GM21576 (cell line): Measurements from ENCODE around the gene STARD3NL.
"Not testable (repeated sequence)": the region's sequence is repeated elsewhere in the genome, so short reads cannot be mapped to it uniquely, and the experiment has no call there.

ENCODE experiments used
- ATAC-seq: cut with Tn5 transposase; IDR thresholded peaks from one replicate; pipeline ENCODE4 v1.9.1; 2021; ENCODE audit warnings: mild to moderate bottlenecking, moderate library complexity; ENCODE audit not compliant: unreplicated experiment

STARD3NL gene, protein sequence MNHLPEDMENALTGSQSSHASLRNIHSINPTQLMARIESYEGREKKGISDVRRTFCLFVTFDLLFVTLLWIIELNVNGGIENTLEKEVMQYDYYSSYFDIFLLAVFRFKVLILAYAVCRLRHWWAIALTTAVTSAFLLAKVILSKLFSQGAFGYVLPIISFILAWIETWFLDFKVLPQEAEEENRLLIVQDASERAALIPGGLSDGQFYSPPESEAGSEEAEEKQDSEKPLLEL

DNA sequence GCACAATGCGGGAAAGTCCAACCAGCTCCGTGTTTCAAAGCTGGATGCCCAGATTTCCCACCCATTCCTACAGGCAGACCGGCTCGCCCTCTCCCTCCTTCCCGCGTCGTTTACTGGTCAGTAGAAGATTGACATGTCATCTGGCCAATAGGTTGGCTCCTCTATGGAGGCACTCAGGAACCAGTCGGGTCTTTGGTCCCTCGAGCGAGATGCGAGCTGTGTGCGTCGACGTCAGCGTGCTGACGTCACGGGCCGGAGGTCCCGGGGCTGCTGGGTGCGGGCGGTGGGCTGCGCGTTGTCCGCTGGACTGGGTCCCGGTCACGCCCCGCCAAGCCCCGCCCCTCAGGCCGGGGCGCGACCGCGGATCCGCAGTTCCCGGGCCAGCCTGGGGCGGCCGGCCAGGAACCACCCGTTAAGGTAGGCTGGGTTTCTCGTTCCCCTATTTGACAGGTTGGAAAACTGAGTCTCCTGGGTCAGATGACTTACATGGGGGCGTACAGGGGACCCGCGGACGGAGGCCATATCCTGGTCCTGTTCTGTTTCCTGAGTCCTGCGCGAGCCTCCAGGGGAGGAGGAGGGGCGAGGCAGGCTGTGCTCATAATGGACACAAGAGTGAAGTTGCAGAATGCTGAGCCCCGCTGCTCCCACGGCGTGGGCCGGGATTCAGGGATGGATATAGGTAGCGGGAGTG lies at the start of gene STARD3NL:
Gene STARD3NL (plus strand): TSS at position 242 of the 691 bp plus-strand sequence. CDS start 29,260 bp downstream, outside the sequence.
- ATAC-seq: peak; percentile 99

GRCh38 chr7:38129162-38129561 lies 48.9 kb upstream of the STARD3NL start:
- no peak for ATAC-seq

- no peak for ATAC-seq
Measured at GRCh38 chr7:38129579-38129978, 48.5 kb upstream of the STARD3NL start.

DNA sequence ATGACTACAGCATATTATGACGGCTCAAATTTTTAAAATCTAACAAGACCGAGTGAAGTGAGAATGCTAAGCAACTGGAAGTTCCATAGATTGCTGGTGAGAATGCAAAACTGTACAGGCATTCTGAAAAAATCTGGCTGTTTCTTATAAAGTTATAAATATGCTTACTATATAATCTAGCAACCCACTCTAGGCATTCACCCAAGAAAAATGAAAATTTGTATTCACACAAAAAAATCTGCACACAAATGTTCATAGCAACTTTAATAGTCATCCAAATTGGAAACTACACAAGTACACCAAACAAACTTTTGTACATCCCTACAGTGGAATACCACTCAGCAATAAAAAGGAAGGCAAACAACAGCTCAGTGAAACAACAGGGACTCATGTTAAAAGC lies 39.9 kb upstream of the STARD3NL start:
- no peak for ATAC-seq

DNA sequence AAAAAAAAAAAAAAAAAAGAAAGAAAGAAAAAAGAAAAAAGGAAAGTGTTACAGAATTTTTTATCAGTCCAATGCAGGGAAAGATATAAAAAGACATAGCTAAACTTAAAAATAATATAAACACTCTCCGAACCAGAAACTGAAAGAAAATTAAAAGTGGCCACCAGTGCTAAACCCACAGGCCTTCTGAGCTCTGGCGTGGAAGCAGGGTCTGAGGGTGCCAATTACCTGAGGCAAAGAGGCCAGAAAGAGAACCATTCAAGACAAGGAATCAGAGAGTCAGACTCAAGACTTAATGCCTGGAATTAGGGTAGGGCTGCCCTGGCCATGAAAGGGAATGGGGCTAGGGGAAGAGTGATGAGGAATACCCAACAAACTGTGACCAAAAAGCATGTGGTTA lies 36.9 kb upstream of the STARD3NL start:
- ATAC-seq: no peak

DNA sequence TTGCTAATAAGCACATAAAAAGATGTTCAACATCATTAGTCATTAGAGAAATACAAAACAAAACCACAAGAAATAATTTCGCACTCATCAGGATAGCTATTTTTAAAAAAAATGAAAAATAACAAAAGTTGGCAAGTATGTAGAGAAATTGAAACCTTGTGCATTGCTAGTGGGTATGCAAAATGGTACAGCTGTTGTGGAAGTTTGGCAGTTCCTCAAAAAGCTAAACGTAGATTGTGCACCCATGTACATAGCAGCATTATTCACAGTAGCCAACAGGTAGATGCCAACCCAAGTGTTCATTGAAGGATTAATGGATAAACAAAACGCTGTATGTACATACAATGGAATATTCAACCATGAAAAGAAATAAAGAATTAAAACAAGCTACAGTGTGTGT lies 35.3 kb upstream of the STARD3NL start:
- peak; percentile 82 for ATAC-seq

DNA sequence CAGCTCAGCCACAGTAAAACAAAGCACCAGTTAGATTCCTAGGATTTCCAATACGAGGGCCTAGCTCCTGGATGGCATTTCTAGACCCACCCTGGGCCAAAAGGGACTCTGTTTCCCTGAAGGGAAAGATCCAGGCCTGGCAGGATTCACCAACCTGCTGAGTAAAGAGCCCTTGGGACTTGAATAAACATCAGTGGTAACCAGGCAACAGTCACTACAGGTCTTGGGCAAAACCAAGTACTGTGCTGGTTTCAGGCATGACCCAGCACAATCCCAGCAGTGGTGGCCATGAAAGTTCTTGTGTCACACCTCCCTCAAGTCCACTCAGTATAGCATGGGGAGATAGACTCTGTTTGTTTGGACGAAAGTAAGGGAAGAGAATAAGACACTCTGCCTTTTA lies 31.0 kb upstream of the STARD3NL start:
- ATAC-seq: no peak

DNA sequence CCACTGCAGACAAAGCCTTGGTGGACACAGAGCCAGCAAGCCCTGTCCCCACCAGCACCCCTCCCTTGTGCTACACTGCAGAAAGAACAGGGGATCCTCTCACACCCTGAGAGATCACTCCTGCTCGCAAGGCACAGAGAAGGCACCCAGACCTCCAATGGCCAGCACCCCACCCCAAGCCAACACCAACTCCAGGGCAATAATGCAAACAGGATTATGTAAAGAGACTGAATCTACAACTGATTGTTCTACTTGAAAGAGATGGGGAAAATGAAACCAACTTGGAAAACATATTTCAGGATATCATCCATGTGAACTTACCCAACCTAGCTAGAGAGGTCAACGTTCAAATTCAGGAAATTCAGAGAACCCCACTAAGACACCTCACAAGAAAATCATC lies 26.5 kb upstream of the STARD3NL start:
- no peak for ATAC-seq

GRCh38 chr7:38153515-38153914 lies 24.5 kb upstream of the STARD3NL start:
- no peak for ATAC-seq

- ATAC-seq: no peak
Measured at GRCh38 chr7:38154278-38154677, 23.8 kb upstream of the STARD3NL start.

DNA sequence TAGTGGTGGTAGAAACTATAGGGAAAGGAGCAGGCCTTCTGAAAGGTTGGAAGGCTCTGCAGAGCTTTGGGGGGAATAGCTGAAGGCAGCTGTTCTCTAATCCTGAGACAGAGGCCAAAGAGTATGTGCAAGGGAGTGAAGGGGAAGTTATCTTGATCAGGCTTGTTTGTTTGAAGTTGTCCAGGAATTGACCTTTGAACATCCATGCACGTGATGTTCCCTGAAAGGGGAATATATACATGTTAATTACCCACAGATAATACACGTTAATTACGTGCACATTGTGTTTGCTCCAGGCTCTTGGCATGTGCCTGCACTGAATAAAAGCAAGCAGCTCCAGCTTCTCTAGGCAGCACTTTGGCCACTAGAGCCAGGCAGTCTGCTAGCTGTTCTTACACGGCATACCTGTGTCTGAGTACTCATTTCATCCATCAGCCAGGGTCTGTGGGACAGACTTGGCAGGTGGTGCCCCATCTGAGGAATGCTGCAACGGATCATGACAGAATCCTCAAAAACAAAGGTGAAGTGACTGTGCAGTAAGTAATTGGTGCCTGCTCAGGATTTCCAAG lies 18.0 kb upstream of the STARD3NL start:
- no peak for ATAC-seq

DNA sequence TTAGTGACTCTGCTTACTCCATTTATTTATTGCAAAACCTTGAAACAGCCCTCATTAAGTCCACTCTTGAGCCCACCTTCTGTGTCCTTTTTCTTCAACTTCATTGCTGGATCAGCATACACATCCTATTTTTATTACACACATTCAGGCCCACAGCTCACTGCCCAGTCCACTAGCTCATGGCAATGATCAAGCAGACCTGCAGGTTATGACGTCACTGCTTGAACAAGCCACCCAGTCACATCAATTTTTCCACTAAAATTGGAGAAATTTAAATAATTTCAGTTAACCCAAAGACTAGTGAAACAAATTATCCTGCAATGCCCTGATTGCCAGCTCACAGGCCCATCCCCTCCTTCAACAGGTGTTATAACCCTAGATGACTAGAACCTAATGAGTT lies 16.0 kb upstream of the STARD3NL start:
- no peak for ATAC-seq

DNA sequence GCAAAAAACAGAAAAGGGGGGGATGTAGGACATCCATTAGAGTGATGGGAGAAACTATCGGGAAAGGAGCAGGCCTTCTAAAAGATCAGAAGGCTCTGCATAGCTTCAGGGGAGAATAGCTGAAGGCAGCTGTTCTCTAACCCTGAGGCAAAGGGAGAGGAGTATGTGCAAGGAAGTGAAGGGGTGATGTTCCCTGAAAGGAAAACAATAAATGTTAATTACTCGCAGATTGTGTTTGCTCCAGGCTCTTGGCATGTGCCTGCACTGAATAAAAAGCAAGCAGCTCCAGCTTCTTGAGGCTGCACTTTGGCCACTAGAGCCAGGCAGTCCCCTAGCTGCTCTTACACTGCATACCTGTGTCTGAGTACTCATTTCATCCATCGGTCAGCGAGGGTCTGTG lies 14.4 kb upstream of the STARD3NL start:
- ATAC-seq: no peak

GRCh38 chr7:38168890-38169570 lies 9.0 kb upstream of the STARD3NL start:
- ATAC-seq: no peak

- ATAC-seq: no peak
Measured at GRCh38 chr7:38169847-38170246, 8.2 kb upstream of the STARD3NL start.

GRCh38 chr7:38171623-38172391 lies 6.2 kb upstream of the STARD3NL start:
- peak; percentile 66 for ATAC-seq

- ATAC-seq: not testable (repeated sequence)
Measured at GRCh38 chr7:38175547-38175946, 2.5 kb upstream of the STARD3NL start.

GRCh38 chr7:38177621-38178003 lies 433 bp upstream of the STARD3NL start:
- no peak for ATAC-seq

DNA sequence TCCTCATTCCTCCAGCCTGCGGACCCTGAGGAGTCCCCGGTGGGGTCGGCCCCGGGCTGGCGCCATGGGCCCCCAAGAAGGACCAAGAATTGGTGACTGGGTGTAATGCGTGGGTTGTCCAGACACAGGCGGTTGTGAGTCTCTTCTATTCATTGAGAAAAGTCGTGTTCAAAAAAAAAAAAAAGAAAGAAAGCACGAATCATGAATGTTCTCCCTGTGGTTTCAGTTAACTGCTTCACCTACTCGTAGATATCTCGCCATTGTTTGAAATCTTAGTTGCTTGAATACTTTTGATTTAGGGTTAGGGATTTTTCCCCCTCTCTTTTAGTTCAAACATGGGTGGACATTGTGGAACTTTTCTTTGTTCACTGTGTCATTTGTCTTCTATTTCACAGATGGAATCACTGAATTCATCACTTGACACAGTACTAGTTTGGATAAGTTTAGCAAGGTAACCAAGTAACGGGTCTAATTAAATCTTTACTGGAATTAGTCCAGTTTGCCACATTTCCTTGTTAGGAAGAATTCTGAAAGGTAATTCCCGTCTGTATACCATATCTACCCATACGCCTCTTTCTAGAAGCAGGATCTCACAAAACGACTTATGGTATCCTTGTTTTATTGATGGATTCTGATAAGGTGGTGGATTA lies 775 bp downstream of the STARD3NL start:
- ATAC-seq: peak; percentile 24

- ATAC-seq: no peak
Measured at GRCh38 chr7:38179776-38180226, 1.8 kb downstream of the STARD3NL start.
